ENCODE results near the gene GTF3C4.

Gene GTF3C4

DNA sequence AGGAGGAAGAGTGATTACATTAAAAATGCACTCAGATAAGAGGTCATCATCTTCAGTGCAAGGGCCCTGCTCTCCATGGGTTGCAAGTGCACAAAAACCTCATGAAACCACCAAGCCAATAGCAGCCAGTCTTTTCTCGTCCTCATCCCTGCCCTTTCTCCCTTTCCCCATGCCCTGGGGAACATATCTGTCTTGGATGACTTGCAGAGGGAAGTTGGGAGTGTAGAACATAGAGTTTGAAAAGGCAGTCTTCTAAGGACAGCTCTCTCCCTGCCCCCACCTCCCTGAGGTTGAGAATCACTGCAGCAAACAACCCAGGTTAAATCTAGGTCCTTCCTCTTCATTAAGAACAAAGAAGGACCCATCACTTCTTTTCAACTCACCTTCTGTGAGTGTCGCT is 22.5 kb upstream of the GTF3C4 start:
- DNase-seq = no peak

GRCh38 chr9:132648283-132648682 is 22.0 kb upstream of the GTF3C4 start:
- DNase-seq = no peak

DNA sequence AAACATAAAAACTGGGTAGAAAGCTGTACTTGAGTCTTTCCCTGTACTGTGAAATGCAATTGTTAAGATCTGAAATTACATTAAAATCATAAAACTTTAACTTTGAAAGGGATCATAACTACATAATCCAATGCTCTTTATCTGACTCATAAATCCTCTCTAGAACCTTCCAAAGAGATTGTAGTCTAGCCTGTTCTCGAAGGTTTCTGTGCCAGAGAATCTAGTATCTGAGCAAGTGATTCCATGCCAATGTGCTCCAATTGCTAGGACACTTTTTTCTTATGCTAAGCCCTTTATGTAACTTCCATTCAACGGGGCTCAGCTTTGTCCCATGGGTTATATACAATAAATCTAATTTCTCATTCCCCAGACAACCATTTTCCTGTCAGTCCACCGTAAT is 21.6 kb upstream of the GTF3C4 start:
- DNase-seq = no peak

DNA sequence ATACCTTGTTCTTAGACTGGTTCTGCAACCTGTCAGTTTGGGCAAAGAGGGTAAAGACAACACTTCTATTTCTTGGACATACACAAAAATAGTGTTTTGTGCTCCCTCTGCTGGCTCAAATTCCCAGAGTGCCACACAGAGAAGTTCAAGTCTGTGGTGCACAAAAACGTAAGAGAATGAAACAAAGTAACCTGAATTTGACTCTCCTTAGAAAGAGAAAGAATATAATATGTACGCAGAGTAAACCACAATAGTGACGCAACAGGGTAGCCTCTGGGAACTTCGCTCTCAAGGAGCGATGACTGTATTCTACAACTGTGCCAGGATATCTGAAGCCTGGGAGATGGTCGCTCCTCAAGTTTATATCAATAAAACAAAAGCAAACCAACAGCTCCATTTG is 19.0 kb upstream of the GTF3C4 start:
- no peak for DNase-seq

DNA sequence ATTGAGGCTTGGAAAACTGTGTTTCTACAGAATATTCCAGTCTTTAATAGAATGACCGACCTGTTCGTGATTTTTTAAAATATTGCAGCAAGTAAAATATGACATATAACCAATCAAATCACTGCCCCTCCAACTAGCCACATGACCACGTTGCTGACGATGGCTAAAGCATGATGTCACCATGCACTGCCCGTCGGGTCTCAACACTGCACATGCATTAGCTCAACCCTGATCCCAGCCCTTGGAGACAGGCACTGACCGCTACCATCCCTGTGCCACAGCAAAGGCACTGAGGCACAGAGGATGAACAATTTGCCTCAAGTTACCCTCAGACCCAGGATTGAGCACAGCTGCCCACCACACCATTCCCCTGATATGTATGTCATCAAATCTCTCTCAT is 14.0 kb upstream of the GTF3C4 start:
- DNase-seq = no peak

DNA sequence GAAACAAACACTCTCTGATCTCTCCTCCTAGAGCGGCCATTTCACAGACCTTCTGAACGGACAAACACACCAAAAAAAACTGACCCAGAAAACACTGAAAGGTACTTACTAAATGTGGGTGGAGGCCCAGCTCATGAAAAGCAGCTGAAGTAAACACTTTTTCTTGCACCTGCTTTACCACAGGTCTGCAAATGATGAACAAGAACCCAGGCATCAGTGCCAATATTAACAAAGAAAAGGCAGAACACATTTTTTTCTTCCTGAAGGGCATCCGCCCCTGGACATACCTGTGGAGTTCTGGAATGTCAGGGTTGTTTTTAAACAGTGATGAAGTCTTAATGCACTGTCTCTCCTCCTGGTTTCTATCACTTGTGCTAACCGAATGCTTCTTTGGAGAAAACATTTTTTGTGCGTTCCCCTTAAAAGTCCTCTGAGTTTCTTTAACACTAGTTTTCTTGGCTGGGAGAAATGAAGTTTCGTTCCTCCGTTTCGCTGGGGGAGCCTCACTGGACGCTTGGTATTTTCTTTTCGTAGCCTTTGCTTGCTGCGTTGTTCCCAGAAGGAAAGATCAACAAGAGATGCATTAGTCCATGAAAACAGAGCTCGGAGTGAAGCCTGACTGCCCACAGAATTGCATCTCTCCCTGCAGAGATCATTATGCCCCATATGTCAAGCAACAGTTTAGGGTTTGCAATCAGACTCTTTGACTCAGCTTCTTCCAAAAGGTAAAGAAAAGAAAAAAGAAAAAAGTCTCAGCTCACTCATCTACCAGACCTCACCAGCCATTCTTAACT is 7.9 kb upstream of the GTF3C4 start:
- DNase-seq = no peak

- DNase-seq = no peak
These were observed 7.1 kb upstream of the GTF3C4 start for GRCh38 chr9:132663117-132663516.

- DNase-seq = no peak
These were observed 6.4 kb upstream of the GTF3C4 start for GRCh38 chr9:132663851-132664250.

DNA sequence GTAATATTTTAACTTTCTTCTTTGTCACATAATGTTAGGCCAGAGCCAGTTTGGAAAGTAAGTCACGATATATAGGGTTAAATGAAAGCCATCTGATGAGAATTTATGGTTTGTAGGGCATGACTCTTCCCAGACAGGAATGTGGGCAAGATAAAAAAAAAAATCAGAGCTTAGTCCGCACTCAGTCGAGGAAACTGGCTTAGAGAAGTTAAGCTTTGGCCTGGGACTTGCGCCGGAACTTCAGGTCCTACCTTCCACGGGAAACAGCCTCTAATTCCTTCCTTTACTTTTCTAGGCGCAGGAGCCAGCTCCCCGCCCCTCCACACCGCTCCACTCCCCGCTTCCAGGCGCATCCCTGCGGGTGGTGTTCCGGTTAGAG is 956 bp upstream of the GTF3C4 start:
- no peak for DNase-seq

- peak; percentile 72 for DNase-seq
These were observed 387 bp upstream of the GTF3C4 start, which contains the start of gene DDX31 for GRCh38 chr9:132669698-132670456. DDX31 (minus strand) TSS chr9:132669983; CDS start chr9:132669934, 49 bp downstream.

DNA sequence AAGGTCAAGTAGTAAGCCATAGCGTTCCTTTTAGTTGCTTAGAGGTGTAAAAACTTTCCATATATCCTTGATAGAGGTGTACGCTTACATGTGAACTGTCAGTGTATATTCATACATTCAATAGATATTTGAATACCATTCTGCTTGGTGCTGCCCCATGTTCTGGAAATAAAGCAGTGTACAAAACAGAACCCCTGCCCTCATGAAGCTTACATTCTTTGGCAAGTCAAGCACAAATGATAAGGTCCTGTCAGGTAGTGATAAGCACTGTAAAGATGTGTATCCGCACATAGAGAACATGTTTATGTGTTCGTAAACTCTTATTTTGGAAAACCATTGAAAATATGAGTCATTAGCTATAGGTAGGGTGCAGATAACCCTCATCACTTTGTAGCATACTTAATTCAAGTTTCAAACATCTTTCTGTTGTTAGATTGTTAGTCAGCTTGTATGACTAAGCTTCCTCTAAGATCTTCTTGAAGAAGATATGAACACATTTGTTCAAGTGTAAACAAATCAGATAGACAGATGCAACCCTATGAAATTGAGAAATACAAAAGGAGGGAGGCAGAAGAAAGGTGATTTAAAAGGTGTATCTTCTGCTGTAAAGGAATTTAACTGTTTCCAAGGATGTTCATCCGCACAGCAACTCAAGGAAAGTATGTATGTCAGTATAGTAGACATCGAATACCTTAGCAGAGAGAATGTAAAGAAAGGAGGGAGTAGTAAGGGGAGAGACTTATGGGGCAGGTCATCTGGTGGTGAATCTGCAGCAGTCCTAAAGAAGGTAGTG is 1.6 kb downstream of the GTF3C4 start:
- DNase-seq = no peak

GRCh38 chr9:132672413-132672690 is 2.1 kb downstream of the GTF3C4 start:
- DNase-seq = no peak

GRCh38 chr9:132673355-132673754 is 3.1 kb downstream of the GTF3C4 start:
- no peak for DNase-seq

DNA sequence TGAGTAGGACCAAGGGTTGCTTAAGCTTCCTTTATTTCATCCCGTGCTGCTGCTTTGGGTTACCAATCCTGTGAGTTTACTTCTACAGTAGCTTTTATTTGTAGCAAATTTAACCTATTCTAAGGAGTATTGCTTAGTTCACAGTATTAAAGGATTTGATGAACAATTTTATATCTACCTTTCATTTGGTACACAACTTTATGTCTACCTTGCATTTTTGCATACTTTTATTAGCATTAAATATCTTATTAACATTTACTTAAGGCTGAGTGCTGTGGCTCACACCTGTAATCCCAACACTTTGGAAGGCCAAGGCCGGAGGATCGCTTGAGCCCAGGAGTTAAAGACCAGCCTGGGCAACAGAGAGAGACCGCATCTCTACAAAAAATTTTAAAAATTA is 4.2 kb downstream of the GTF3C4 start:
- no peak for DNase-seq

- no peak for DNase-seq
These were observed 7.7 kb downstream of the GTF3C4 start for GRCh38 chr9:132677976-132678375.

GRCh38 chr9:132679946-132680625 is 9.8 kb downstream of the GTF3C4 start:
- DNase-seq = no peak

DNA sequence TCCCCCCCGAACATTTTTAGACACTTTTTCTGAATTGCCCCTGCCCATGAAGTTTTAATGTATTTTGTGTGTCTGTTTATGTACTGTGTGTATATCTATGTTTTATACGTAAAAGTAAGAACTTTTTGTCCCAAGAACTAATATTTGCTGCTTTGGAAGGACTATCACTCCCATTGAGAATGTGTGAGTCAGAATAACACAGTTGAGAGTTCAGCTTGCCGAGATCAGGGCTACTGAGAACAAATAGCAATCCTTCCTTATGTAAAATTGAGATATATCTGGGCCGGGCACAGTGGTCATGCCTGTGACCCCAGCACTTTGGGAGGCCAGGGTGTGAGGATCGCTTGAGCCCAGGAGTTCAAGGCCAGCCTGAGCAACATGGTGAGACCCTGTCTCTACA is 11.3 kb downstream of the GTF3C4 start:
- no peak for DNase-seq

- DNase-seq = no peak
These were observed 13.6 kb downstream of the GTF3C4 start for GRCh38 chr9:132683873-132684272.

DNA sequence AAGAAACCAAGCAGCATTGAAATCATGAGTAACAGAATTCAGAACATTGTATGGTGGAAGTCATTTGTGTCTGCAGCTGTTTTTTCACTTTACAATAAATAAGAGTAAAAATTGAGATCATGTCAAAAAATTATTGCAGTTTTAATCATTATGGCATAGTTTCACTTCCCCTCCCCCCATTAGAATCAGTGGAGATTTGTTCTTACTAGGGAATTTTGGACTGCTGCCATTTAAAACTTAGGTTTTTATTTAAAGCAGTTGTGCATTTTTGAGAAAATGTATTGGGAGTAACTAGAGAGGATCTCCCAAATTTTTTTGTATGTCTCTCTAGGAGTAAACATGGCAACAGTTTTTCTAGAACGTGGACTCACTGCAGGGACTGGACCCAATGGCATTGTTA is 20.4 kb downstream of the GTF3C4 start:
- no peak for DNase-seq

DNA sequence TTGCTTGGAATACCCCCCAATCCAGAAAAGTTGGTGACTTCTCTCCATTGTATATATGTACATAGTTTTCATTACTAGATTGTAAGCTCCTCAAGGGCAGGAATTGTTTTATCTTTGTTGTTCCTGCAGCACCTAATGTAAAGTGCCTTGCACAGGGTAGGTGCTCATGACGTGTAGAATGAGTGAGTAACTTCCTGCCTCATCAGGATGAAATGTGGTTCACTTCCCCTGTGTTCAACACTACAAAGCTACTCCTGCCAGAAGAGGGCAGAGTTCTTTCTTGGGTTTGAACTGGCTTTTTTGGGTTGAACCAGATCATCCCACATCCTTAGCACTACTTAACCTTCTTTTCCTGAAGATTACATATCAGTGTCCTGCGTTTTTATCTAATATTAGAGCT is 23.9 kb downstream of the GTF3C4 start:
- DNase-seq = no peak

GRCh38 chr9:132697230-132697629 is 27.0 kb downstream of the GTF3C4 start:
- no peak for DNase-seq

DNA sequence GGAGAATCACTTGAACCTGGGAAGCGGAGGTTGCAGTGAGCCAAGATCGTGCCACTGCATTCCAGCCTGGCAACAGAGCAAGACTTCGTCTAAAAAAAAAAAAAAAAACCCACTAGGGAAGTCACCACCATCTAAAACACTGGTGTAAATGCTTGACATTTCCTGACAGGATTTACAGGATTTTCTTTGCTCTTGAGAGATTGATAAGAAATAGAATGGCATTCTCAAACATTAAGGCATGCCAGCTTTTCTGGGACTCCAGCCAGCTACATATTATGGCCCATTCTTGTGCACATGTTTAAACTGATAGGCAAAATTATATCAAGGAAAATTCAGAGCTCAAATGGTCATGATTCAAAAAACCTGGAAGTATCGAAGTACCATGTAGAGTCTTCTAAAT is 28.7 kb downstream of the GTF3C4 start:
- DNase-seq = no peak

DNA sequence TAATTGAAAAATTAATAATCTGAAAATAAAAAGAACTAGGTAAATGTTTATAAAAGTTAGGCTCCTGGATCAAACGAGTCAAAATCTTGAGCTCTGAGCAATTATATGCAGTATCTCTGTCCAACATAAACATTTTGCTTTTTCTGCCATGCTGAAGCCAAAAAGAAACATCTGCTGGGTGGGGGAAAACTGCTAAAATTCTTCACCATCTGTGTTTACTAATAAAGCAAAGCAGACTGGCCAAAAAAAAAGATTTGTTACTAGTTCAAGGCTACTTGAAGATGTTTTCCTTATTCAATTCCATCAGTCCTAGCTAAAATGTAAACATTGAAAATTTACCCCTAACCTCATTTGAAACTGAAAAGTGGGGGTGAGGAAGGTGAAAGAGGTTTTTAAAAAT is 29.7 kb downstream of the GTF3C4 start:
- no peak for DNase-seq
